K562 (cell line): ENCODE data around the gene MKNK1. TPM values are rescaled to one million over a fixed set of nuclear protein-coding genes. Genes with fewer than 3 reads are reported as not detected.

Experiments
- ATAC-seq: fragments of 200-7000 bp; cut with Tn5 transposase; 3 replicates; pipeline ENCODE4 v1.9.1; 2020; ENCODE audit warnings: moderate library complexity
- BruUV-seq: library from RNA; stranded (reverse); fragments of 400-500 nt; replicated peaks from 2 replicates; lab custom pipeline; 2021; lab: Mats Ljungman, UMichigan
- CTCF ChIA-PET: fragments of 300-600 bp; formaldehyde crosslinking; extraction: SDS; loops from one replicate; lab custom pipeline; 2021; ENCODE audit warnings: low intra/inter-chr PET ratio; lab: Yijun Ruan, JAX
- POLR2A ChIA-PET: fragments of 300-600, 350-650 bp; sonication (Branson Sonifier 250); formaldehyde crosslinking; extraction: SDS; loops from one replicate; lab custom pipeline; 2021; ENCODE audit warnings: antibody characterized with exemption, inconsistent platforms; lab: Yijun Ruan, JAX
- DNase-seq, 4 experiments: peaks; one replicate each; pipeline versions ENCODE4 v3.0.0 to v3.0.0-alpha.2; 2011 to 2018; ENCODE audit warnings: low spot score in 3 of 4, mixed read lengths in 3 of 4; ENCODE audit errors: extremely low read depth in 1 of 4
- FAIRE-seq: peaks from 2 replicates; lab custom pipeline; 2011; peaks lifted over from hg19 to GRCh38; lab: Jason Lieb, UNC
- H2AFZ ChIP-seq: 2 replicates; pipeline ENCODE4 v1.6.0; 2011; ENCODE audit warnings: low read depth, low read length, control low read depth, inconsistent platforms
- H3K27ac ChIP-seq: fragments of 200-600 bp; 3 replicates; pipeline ENCODE4 v1.8.0; 2011; ENCODE audit warnings: low read depth, mild to moderate bottlenecking, control low read depth, inconsistent platforms, low read length, moderate library complexity, mixed read lengths; ENCODE audit errors: extremely low read depth
- H3K27me3 ChIP-seq, 2 experiments: fragments of 300-600 bp in 1 of 2; 2 replicates in 1 of 2; 3 replicates in 1 of 2; pipeline versions ENCODE4 v1.6.0 to v1.8.0; 2011; ENCODE audit warnings: inconsistent platforms in 2 of 2, low read length in 2 of 2, mild to moderate bottlenecking in 1 of 2, mixed read lengths in 1 of 2, moderate library complexity in 1 of 2; ENCODE audit not compliant: control insufficient read depth in 2 of 2, insufficient read depth in 2 of 2
- H3K36me3 ChIP-seq: fragments of 300-600 bp; 3 replicates; pipeline ENCODE4 v1.8.0; 2011; ENCODE audit warnings: mild to moderate bottlenecking, low read length, inconsistent platforms; ENCODE audit not compliant: control insufficient read depth, insufficient read depth
- H3K4me1 ChIP-seq, 2 experiments: fragments of 200-600 bp in 1 of 2; replicated peaks in 1 of 2; 2 replicates in 1 of 2; 3 replicates in 1 of 2; pipeline versions ENCODE4 v1.5.1 to v1.8.0; 2011; ENCODE audit warnings: inconsistent platforms in 2 of 2, low read length in 2 of 2, mild to moderate bottlenecking in 1 of 2, mixed read lengths in 1 of 2, moderate library complexity in 1 of 2; ENCODE audit not compliant: control insufficient read depth in 2 of 2, insufficient read depth in 2 of 2
- H3K4me2 ChIP-seq: 2 replicates; pipeline ENCODE4 v1.6.1; 2011; ENCODE audit warnings: low read length, control low read depth, inconsistent platforms, mixed read lengths; ENCODE audit not compliant: insufficient read depth
- H3K4me3 ChIP-seq: fragments of 200-600 bp; sonication (generic), shearing (Covaris generic); 2 replicates; pipeline ENCODE4 v1.5.1; 2016; ENCODE audit warnings: control low read depth, inconsistent platforms
- H3K79me2 ChIP-seq: fragments of 200-600 bp; 3 replicates; pipeline ENCODE4 v1.8.0; 2011; ENCODE audit warnings: low read length, inconsistent platforms; ENCODE audit not compliant: control insufficient read depth, insufficient read depth
- H3K9ac ChIP-seq, 2 experiments: 2 replicates each; pipeline versions ENCODE4 v1.6.0 to v1.6.1; 2011; ENCODE audit warnings: low read depth in 2 of 2, low read length in 2 of 2, control low read depth in 1 of 2, inconsistent platforms in 1 of 2, mild to moderate bottlenecking in 1 of 2, mixed read lengths in 1 of 2; ENCODE audit not compliant: insufficient read depth in 1 of 2
- H3K9me1 ChIP-seq: one replicate; pipeline ENCODE4 v1.6.0; 2011; ENCODE audit warnings: inconsistent platforms, mild to moderate bottlenecking, low read length, moderate library complexity; ENCODE audit not compliant: control insufficient read depth, insufficient read depth
- H3K9me3 ChIP-seq: replicated peaks from 2 replicates; pipeline ENCODE4 v1.5.1; 2011; ENCODE audit warnings: low read depth, low read length, inconsistent platforms; ENCODE audit not compliant: control insufficient read depth, insufficient read depth
- H4K20me1 ChIP-seq: replicated peaks from 2 replicates; pipeline ENCODE4 v1.6.1; 2011; ENCODE audit warnings: low read length, inconsistent platforms, mixed read lengths; ENCODE audit not compliant: control insufficient read depth, insufficient read depth
- ARID1B ChIP-seq: fragments of 450-650 bp; IDR thresholded peaks from 2 replicates; pipeline ENCODE4 v1.6.1; 2016; ENCODE audit warnings: antibody characterized with exemption, mild to moderate bottlenecking, inconsistent platforms
- CGGBP1 ChIP-seq: fragments of 250-450 bp; sonication (Bioruptor Pico); IDR thresholded peaks from 2 replicates; pipeline ENCODE4 v1.9.0; 2021; ENCODE audit warnings: mild to moderate bottlenecking
- CHAMP1 ChIP-seq: fragments of 450-650 bp; IDR thresholded peaks from 2 replicates; pipeline ENCODE4 v1.6.1; 2016; ENCODE audit warnings: mild to moderate bottlenecking
- FIP1L1 ChIP-seq: fragments of 200-400 bp; formaldehyde crosslinking; IDR thresholded peaks from 2 replicates; pipeline ENCODE4 v1.6.1; 2018; ENCODE audit warnings: mild to moderate bottlenecking, low read depth, low read length; ENCODE audit not compliant: poor library complexity, severe bottlenecking
- FOXO4 ChIP-seq: fragments of 450-650 bp; formaldehyde crosslinking; IDR thresholded peaks from 2 replicates; pipeline ENCODE4 v1.4.0; 2020; ENCODE audit warnings: mild to moderate bottlenecking, moderate library complexity
- FOXP4 ChIP-seq: sonication (generic); formaldehyde crosslinking; IDR thresholded peaks from 2 replicates; pipeline ENCODE4 v1.8.0; 2022; ENCODE audit warnings: mild to moderate bottlenecking, missing genetic modification reagents, borderline replicate concordance
- MXI1 ChIP-seq: IDR thresholded peaks from 2 replicates; pipeline ENCODE4 v1.6.1; 2011; ENCODE audit warnings: low read depth, mild to moderate bottlenecking, improper control_type of control experiment, low read length
- ZNF133 ChIP-seq: fragments of 250-450 bp; sonication (Bioruptor Pico); IDR thresholded peaks from 2 replicates; pipeline ENCODE4 v1.4.0; 2020; ENCODE audit warnings: mild to moderate bottlenecking
- ZNF311 ChIP-seq: fragments of 250-450 bp; sonication (Bioruptor Pico); IDR thresholded peaks from 2 replicates; pipeline ENCODE4 v1.4.0; 2020; ENCODE audit warnings: mild to moderate bottlenecking, moderate library complexity
- ZNF324 ChIP-seq: fragments of 250-450 bp; sonication (Bioruptor Pico); IDR thresholded peaks from 2 replicates; pipeline ENCODE4 v1.4.0; 2020; ENCODE audit warnings: mild to moderate bottlenecking
- ZNF384 ChIP-seq: IDR thresholded peaks from 2 replicates; pipeline ENCODE4 v1.6.1; 2012; ENCODE audit warnings: low read depth, low read length, improper control_type of control experiment
- ZNF395 ChIP-seq: fragments of 200-800 bp; sonication (Bioruptor generic); IDR thresholded peaks from 2 replicates; pipeline ENCODE4 v1.6.1; 2017; ENCODE audit warnings: missing genetic modification characterization, missing compliant biosample characterization
- WGBS: fragments of 100-300 bp; shearing (Covaris generic); methylation state at CpG from one replicate; pipeline ENCODE4 v1.1.6; 2016; ENCODE audit warnings: low coverage, mixed read lengths; ENCODE audit not compliant: insufficient coverage; ENCODE audit errors: missing lambda C conversion rate; 5-methylcytosine and 5-hydroxymethylcytosine counted together
- in situ Hi-C: fragments of 300-500 bp; cut with MboI; formaldehyde crosslinking; loops from 4 replicates; pipeline ENCODE4 v1.15.0; 2018; ENCODE audit warnings: inconsistent platforms, mixed read lengths
- intact Hi-C: fragments of 100-400 bp; cut with micrococcal nuclease; formaldehyde crosslinking; loops from 2 replicates; pipeline ENCODE4 v1.14.2; 2022
- polyA plus RNA-seq, 8 experiments: library from polyadenylated mRNA; depleted of rRNA in 4 of 8; stranded (reverse) in 5 of 8; unstranded in 3 of 8; fragments of >200 nt; fragmentation: Nextera tagmentation in 2 of 8; fragmentation: Illumina TruSeq in 1 of 8; extraction: Ambion mirVana in 2 of 8; extraction: Trizol in 1 of 8; gene quantifications; 2 replicates each; pipeline versions ENCODE4 v1.2.1 to v1.2.3, GENCODE V29; 2011 to 2014; ENCODE audit warnings: inconsistent platforms in 1 of 8, missing spikeins in 1 of 8
- total RNA-seq, 7 experiments: library from RNA; depleted of rRNA in 6 of 7; stranded (reverse); fragments of >200 nt in 6 of 7; fragmentation: Illumina TruSeq in 2 of 7; extraction: Trizol in 2 of 7; gene quantifications; 2 replicates each; pipeline versions ENCODE4 v1.2.1 to v1.2.3, GENCODE V29; 2011 to 2021; ENCODE audit warnings: low replicate concordance in 1 of 7

Gene MKNK1
- total and polyA plus RNA-seq, 9 of the 15 experiments (the other 6 are each of a cell fraction or from before 2014, with no cell fraction given) = 27.7 to 51.3 (median 43.7) TPM

- no peak overlapping the region for H3K27ac ChIP-seq
- WGBS = 23% methylated on average over 4 of the region's 4 CpGs
- FAIRE-seq (no peak), DNase-seq (peak in 1 of 4 experiments; percentile 46), ATAC-seq (no peak)
- in situ Hi-C loops = no loop called here
- H3K4me1 ChIP-seq = peaks cover 77 to 82% of the 10 kb centered on the region in 2 experiments
- H3K4me2 ChIP-seq = no peak overlapping the region
- H3K27me3 ChIP-seq = no peaks in the 10 kb centered on the region
- no peaks in the 10 kb centered on the region for H3K9me3 ChIP-seq
- H2AFZ ChIP-seq = peak overlapping the region; percentile 35; the same call in 1 of the 2 replicates
- intact Hi-C loops = no loop called here
- BruUV-seq = no TSS peak
- H3K9me1 ChIP-seq = peaks cover 4% of the 10 kb centered on the region
- H3K79me2 ChIP-seq = no peaks in the 10 kb centered on the region
- ChIA-PET POLR2A (interaction anchor here (0.7 to 5.7 kb wide), 3 partner anchors 11 to 1036 kb away, joined by 3 to 36 read pairs (median 4); no protein-coding TSS in a partner anchor), CTCF (no interaction called here)
- no peak overlapping the region for H3K9ac ChIP-seq
- H3K36me3 ChIP-seq = no peaks in the 10 kb centered on the region
- no peaks in the 10 kb centered on the region for H4K20me1 ChIP-seq
- H3K4me3 ChIP-seq = no peak overlapping the region
- TF ChIP-seq FOXP4 (CRISPR knock-in tag) (no peak), ZNF395 (no peak), ZNF311 (CRISPR knock-in tag) (no peak), FOXO4 (CRISPR knock-in tag) (no peak), CHAMP1 (no peak), ZNF133 (no peak), ARID1B (no peak), ZNF384 (no peak), MXI1 (no peak), FIP1L1 (no peak), ZNF324 (CRISPR knock-in tag) (no peak), CGGBP1 (CRISPR knock-in tag) (no peak)
Measured at GRCh38 chr1:46519209-46519608, 84.9 kb downstream of the MKNK1 start.
